ENCODE measurements around the gene HES4. TPM values are rescaled to one million over a fixed set of nuclear protein-coding genes. Genes with fewer than 3 reads are reported as not detected.

HES4 gene
- total RNA-seq, 1 donor from 2014 or later = 218 TPM

DNA sequence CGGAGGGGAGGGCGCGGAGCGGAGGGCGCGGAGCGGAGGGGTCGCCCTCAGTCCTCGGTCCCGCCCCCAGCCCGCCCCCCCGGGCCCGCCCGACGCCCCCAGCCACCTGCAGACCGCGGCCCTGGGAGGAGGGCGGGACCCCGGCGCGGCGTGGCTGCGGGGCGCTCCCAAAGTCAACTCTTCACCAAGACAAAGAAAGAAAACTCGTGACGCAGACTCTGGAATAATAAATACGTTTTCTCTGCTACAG, 1.2 kb downstream of the HES4 start:
- peaks cover 15% of the 10 kb centered on the region for H3K27me3 Mint-ChIP-seq (ENCODE audit: unreplicated experiment)
- no peaks in the 10 kb centered on the region for H3K36me3 Mint-ChIP-seq (ENCODE audit: unreplicated experiment)
- no peak for TF ChIP-seq CTCF (IDR thresholded peaks at IDR 0.05; ENCODE audit: partially characterized antibody, unreplicated experiment)
- H3K27ac Mint-ChIP-seq (ENCODE audit: unreplicated experiment) = peak overlapping the region; percentile 55
- H3K9me3 Mint-ChIP-seq (ENCODE audit: unreplicated experiment) = peaks cover 15% of the 10 kb centered on the region
- no peak for DNase-seq
- peaks cover 7% of the 10 kb centered on the region for H3K4me1 Mint-ChIP-seq (ENCODE audit: low read depth, unreplicated experiment)
- H3K4me3 Mint-ChIP-seq (ENCODE audit: unreplicated experiment) = peak overlapping the region; percentile 38

- Mint-ChIP-seq H3K4me3 (ENCODE audit: unreplicated experiment) (peak overlapping the region; percentile 61), H3K36me3 (ENCODE audit: unreplicated experiment) (no peaks in the 10 kb centered on the region), H3K4me1 (ENCODE audit: low read depth, unreplicated experiment) (peaks cover 5% of the 10 kb centered on the region), H3K27me3 (ENCODE audit: unreplicated experiment) (peaks cover 12% of the 10 kb centered on the region), H3K27ac (ENCODE audit: unreplicated experiment) (peak overlapping the region; percentile 52), H3K9me3 (ENCODE audit: unreplicated experiment) (peaks cover 15% of the 10 kb centered on the region)
- DNase-seq = peak; percentile 85
- TF ChIP-seq CTCF (IDR thresholded peaks at IDR 0.05; ENCODE audit: partially characterized antibody, unreplicated experiment) = no peak
These were observed 1.7 kb downstream of the HES4 start for GRCh38 chr1:997993-998744.

DNA sequence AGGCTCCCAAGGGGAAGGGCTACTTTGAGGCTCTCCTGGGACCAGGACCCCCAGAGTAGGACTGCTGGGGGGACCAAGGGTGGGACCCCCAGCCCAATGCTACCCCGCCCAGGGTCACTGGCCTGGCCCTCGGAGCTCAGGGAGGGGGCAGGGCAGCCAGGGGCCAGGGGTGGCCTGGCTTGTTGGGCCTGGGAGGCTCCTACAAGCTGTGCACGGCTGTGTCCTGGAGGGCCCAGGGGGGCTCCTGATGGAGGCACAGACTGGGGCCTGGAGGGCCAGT, 2.2 kb downstream of the HES4 start:
- no peak for TF ChIP-seq CTCF (IDR thresholded peaks at IDR 0.05; ENCODE audit: partially characterized antibody, unreplicated experiment)
- Mint-ChIP-seq H3K4me3 (ENCODE audit: unreplicated experiment) (no peak overlapping the region), H3K4me1 (ENCODE audit: low read depth, unreplicated experiment) (peaks cover 4% of the 10 kb centered on the region), H3K36me3 (ENCODE audit: unreplicated experiment) (peaks cover 3% of the 10 kb centered on the region), H3K27ac (ENCODE audit: unreplicated experiment) (no peak overlapping the region), H3K9me3 (ENCODE audit: unreplicated experiment) (peaks cover 16% of the 10 kb centered on the region), H3K27me3 (ENCODE audit: unreplicated experiment) (peaks cover 11% of the 10 kb centered on the region)
- no peak for DNase-seq

GRCh38 chr1:996851-997712, 2.8 kb downstream of the HES4 start:
- TF ChIP-seq CTCF (IDR thresholded peaks at IDR 0.05; ENCODE audit: partially characterized antibody, unreplicated experiment) = no peak
- Mint-ChIP-seq H3K27ac (ENCODE audit: unreplicated experiment) (peak overlapping the region; percentile 82), H3K36me3 (ENCODE audit: unreplicated experiment) (peaks cover 9% of the 10 kb centered on the region), H3K4me1 (ENCODE audit: low read depth, unreplicated experiment) (peaks cover 4% of the 10 kb centered on the region), H3K9me3 (ENCODE audit: unreplicated experiment) (peaks cover 19% of the 10 kb centered on the region), H3K4me3 (ENCODE audit: unreplicated experiment) (peak overlapping the region; percentile 71), H3K27me3 (ENCODE audit: unreplicated experiment) (peaks cover 9% of the 10 kb centered on the region)
- DNase-seq = peak; percentile 65

Measured in glutamatergic neuron (in vitro differentiated cells).